CD14-positive monocyte (primary cell): Measurements from ENCODE around the gene LINC00237. TPM values are rescaled to one million over a fixed set of nuclear protein-coding genes. Genes with fewer than 3 reads are reported as not detected.

Source experiments
- DNase-seq, 3 donors: peaks; one replicate each; pipeline ENCODE4 v3.0.0-alpha.2; 2011 to 2022
- H2AFZ ChIP-seq: 2 replicates; pipeline ENCODE4 v1.6.0; 2012; ENCODE audit warnings: mild to moderate bottlenecking, low read depth, low read length, inconsistent platforms; ENCODE audit not compliant: insufficient read depth, poor library complexity, severe bottlenecking
- H3K27ac ChIP-seq, 2 donors: 1 replicate in 1 of 2; 2 replicates in 1 of 2; pipeline ENCODE4 v1.5.1; 2012 to 2013; ENCODE audit warnings: low read length in 2 of 2, control low read depth in 1 of 2, inconsistent platforms in 1 of 2, low read depth in 1 of 2, mild to moderate bottlenecking in 1 of 2
- H3K27me3 ChIP-seq, 2 donors: one replicate each; pipeline versions ENCODE4 v1.6.0 to v1.6.1; 2011 to 2013; ENCODE audit warnings: low read length in 2 of 2; ENCODE audit not compliant: control insufficient read depth in 2 of 2, insufficient read depth in 2 of 2
- H3K36me3 ChIP-seq, 2 donors: replicated peaks in 1 of 2; 1 replicate in 1 of 2; 2 replicates in 1 of 2; pipeline versions ENCODE4 v1.5.1 to v1.6.1; 2012 to 2013; ENCODE audit warnings: low read length in 2 of 2, control low read depth in 1 of 2, inconsistent platforms in 1 of 2, mild to moderate bottlenecking in 1 of 2; ENCODE audit not compliant: insufficient read depth in 2 of 2, control insufficient read depth in 1 of 2
- H3K4me1 ChIP-seq, 2 donors: 1 replicate in 1 of 2; 2 replicates in 1 of 2; pipeline versions ENCODE4 v1.5.1 to v1.6.1; 2012 to 2013; ENCODE audit warnings: low read length in 2 of 2, control low read depth in 1 of 2, inconsistent platforms in 1 of 2, mild to moderate bottlenecking in 1 of 2, moderate library complexity in 1 of 2; ENCODE audit not compliant: insufficient read depth in 2 of 2, control insufficient read depth in 1 of 2
- H3K4me2 ChIP-seq: replicated peaks from 2 replicates; pipeline ENCODE3; 2012; ENCODE audit warnings: low read length, moderate library complexity, mild to moderate bottlenecking; ENCODE audit not compliant: poor library complexity, severe bottlenecking; ENCODE audit errors: extremely low read depth
- H3K4me3 ChIP-seq, 3 experiments: fragments of 200-600 bp in 1 of 3; sonication (generic) in 1 of 3; replicated peaks in 1 of 3; 1 replicate in 2 of 3; 2 replicates in 1 of 3; pipeline ENCODE4 v1.5.1; 2011 to 2013; ENCODE audit warnings: low read length in 3 of 3, mild to moderate bottlenecking in 3 of 3, control low read depth in 2 of 3, low read depth in 2 of 3, inconsistent platforms in 1 of 3, moderate library complexity in 1 of 3
- H3K79me2 ChIP-seq: 2 replicates; pipeline ENCODE4 v1.6.0; 2012; ENCODE audit warnings: mild to moderate bottlenecking, control low read depth, inconsistent platforms, low read length, moderate library complexity; ENCODE audit not compliant: insufficient read depth
- H3K9ac ChIP-seq: 2 replicates; pipeline ENCODE4 v1.6.0; 2017; ENCODE audit warnings: low read length, mild to moderate bottlenecking; ENCODE audit not compliant: insufficient read depth, poor library complexity, severe bottlenecking
- H3K9me3 ChIP-seq, 2 donors: replicated peaks in 1 of 2; 1 replicate in 1 of 2; 2 replicates in 1 of 2; pipeline versions ENCODE4 v1.5.1 to v1.6.1; 2012 to 2013; ENCODE audit warnings: low read length in 2 of 2, control low read depth in 1 of 2; ENCODE audit not compliant: control insufficient read depth in 1 of 2, insufficient read depth in 1 of 2
- H4K20me1 ChIP-seq: 2 replicates; pipeline ENCODE4 v1.6.0; 2012; ENCODE audit warnings: mild to moderate bottlenecking, low read length, control low read depth, moderate library complexity; ENCODE audit not compliant: insufficient read depth
- H3K27ac Mint-ChIP-seq, 7 donors: one replicate each; pipeline ENCODE4 v1.8.0; 2020; ENCODE audit warnings: mild to moderate bottlenecking in 7 of 7, mixed read lengths in 7 of 7, moderate library complexity in 6 of 7, inconsistent platforms in 2 of 7
- H3K27me3 Mint-ChIP-seq, 3 donors: one replicate each; pipeline ENCODE4 v1.8.0; 2021 to 2022; ENCODE audit warnings: low read depth in 3 of 3, mild to moderate bottlenecking in 3 of 3, mixed read lengths in 3 of 3, moderate library complexity in 3 of 3, inconsistent platforms in 1 of 3
- H3K36me3 Mint-ChIP-seq, 2 donors: one replicate each; pipeline ENCODE4 v1.8.0; 2020; ENCODE audit warnings: mixed read lengths in 2 of 2, inconsistent platforms in 1 of 2, mild to moderate bottlenecking in 1 of 2
- H3K4me1 Mint-ChIP-seq: one replicate; pipeline ENCODE4 v1.8.0; 2020; ENCODE audit warnings: mild to moderate bottlenecking, mixed read lengths
- H3K4me3 Mint-ChIP-seq, 2 donors: one replicate each; pipeline ENCODE4 v1.8.0; 2020; ENCODE audit warnings: mild to moderate bottlenecking in 2 of 2, mixed read lengths in 2 of 2, moderate library complexity in 1 of 2
- H3K9me3 Mint-ChIP-seq, 7 donors: one replicate each; pipeline ENCODE4 v1.8.0; 2020 to 2022; ENCODE audit warnings: mixed read lengths in 7 of 7, mild to moderate bottlenecking in 6 of 7, moderate library complexity in 6 of 7, inconsistent platforms in 2 of 7
- CTCF ChIP-seq: fragments of 200-600 bp; IDR thresholded peaks from one replicate; pipeline ENCODE4 v1.8.0; 2022; ENCODE audit warnings: antibody characterized with exemption, mild to moderate bottlenecking
- WGBS: methylation state at CpG from one replicate; pipeline ENCODE4 v1.1.5; 2013; ENCODE audit warnings: missing lambda C conversion rate; ENCODE audit not compliant: insufficient coverage; 5-methylcytosine and 5-hydroxymethylcytosine counted together
- intact Hi-C, 2 donors: fragments of 100-400 bp; cut with micrococcal nuclease; formaldehyde crosslinking; loops; one replicate each; pipeline versions ENCODE4 v1.15.0 to v1.15.1; 2023
- polyA plus RNA-seq, 3 donors: library from polyadenylated mRNA; depleted of rRNA in 1 of 3; unstranded in 2 of 3; stranded (reverse) in 1 of 3; fragments of 300-500 nt in 2 of 3; fragments of >200 nt in 1 of 3; fragmentation: Illumina TruSeq in 2 of 3; gene quantifications; 1 replicate in 2 of 3; 2 replicates in 1 of 3; pipeline ENCODE4 v1.2.3, GENCODE V29; 2012 to 2021
- small RNA-seq: library from RNA; depleted of rRNA; stranded (forward); fragments of <200 nt; gene quantifications from one replicate; pipeline ENCODE3, GENCODE V24; 2012; ENCODE audit warnings: low read depth; ENCODE audit not compliant: insufficient read length

The LINC00237 gene
- polyA plus RNA-seq, 3 donors, result 0.31 to 0.39 TPM; not detected in 1

DNA sequence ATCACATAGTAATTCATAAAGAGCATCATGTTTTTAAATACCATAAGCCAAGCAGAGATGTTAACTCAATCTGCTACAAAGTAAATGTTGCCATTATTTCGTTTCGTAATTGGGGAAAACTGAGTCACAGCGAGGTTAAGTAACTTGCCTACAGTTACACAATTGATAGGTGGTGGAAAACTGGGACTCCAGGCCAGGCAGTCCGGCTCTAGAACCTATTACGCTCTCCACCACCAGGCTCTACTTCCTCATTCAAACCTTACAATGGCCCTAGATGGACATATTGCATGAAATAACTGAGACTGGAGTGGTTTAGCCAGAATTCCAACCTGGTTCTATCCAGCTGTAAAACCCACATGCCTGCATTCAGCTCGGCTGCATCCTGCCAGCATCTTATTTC lies 58.2 kb downstream of the LINC00237 start:
- H3K36me3 Mint-ChIP-seq, result no peaks in the 10 kb centered on the region
- Histone ChIP-seq H3K4me1 (no peaks in the 10 kb centered on the region), H3K27ac (no peak overlapping the region), H2AFZ (no peak overlapping the region), H3K9ac (no peak overlapping the region), H4K20me1 (no peaks in the 10 kb centered on the region), H3K79me2 (no peaks in the 10 kb centered on the region), H3K4me2 (no peak overlapping the region), H3K27me3 (peaks cover 0 to 9% of the 10 kb centered on the region in 2 donors), H3K4me3 (no peak overlapping the region), H3K9me3 (no peaks in the 10 kb centered on the region), H3K36me3 (no peaks in the 10 kb centered on the region)
- DNase-seq, result peak in 1 of 3 donors; percentile 21
- intact Hi-C loops, result loop anchor here in 1 of 2 donors (2.0 kb wide), 1 partner anchor 457 kb away; no protein-coding TSS in a partner anchor
- no CpG with 5 or more reads among the region's 6 CpGs for WGBS
- H3K4me1 Mint-ChIP-seq, result peaks cover 7% of the 10 kb centered on the region
- no peak overlapping the region for H3K27ac Mint-ChIP-seq
- no peak for TF ChIP-seq CTCF
- peaks cover 14 to 24% (median 24%) of the 10 kb centered on the region in 3 donors for H3K27me3 Mint-ChIP-seq
- no peak overlapping the region for H3K4me3 Mint-ChIP-seq
- H3K9me3 Mint-ChIP-seq, result peaks cover 0 to 11% (median 1%) of the 10 kb centered on the region in 7 donors

- no peak for DNase-seq
- Histone ChIP-seq H3K4me2 (no peak overlapping the region), H3K79me2 (no peaks in the 10 kb centered on the region), H3K4me3 (no peak overlapping the region), H3K9ac (no peak overlapping the region), H3K9me3 (no peaks in the 10 kb centered on the region), H3K36me3 (no peaks in the 10 kb centered on the region), H3K27me3 (peaks cover 0 to 9% of the 10 kb centered on the region in 2 donors), H4K20me1 (no peaks in the 10 kb centered on the region), H2AFZ (no peak overlapping the region), H3K4me1 (no peaks in the 10 kb centered on the region), H3K27ac (no peak overlapping the region)
- WGBS, result 33% methylated on average over 1 of the region's 2 CpGs
- Mint-ChIP-seq H3K9me3 (peaks cover 0 to 6% (median 1%) of the 10 kb centered on the region in 7 donors), H3K27me3 (peaks cover 12 to 22% (median 18%) of the 10 kb centered on the region in 3 donors), H3K4me1 (peaks cover 7% of the 10 kb centered on the region), H3K36me3 (no peaks in the 10 kb centered on the region), H3K4me3 (no peak overlapping the region), H3K27ac (peak overlapping the region in 1 of 7 donors; percentile 17)
- TF ChIP-seq CTCF, result no peak
- intact Hi-C loops, result no loop called here
These were observed 59.6 kb downstream of the LINC00237 start for GRCh38 chr20:21046413-21047070.

Small RNA genes lying within 50 kb of the gene (small RNA-seq; reads per million reads assigned to genes)
- not detected for gene RNA5SP477

Other genes with a start within 250 kb of the LINC00237 start
- gene KIZ, start 19.7 kb upstream of the LINC00237 start, polyA plus RNA-seq, result 10 to 100 TPM in 2 of 3 donors, 1 to 10 TPM in 1; 7.2 to 13.2 (median 10.2) TPM
- gene XRN2, start 197.0 kb upstream of the LINC00237 start, polyA plus RNA-seq, result 100 to 1,000 TPM in 2 of 3 donors, 10 to 100 TPM in 1; 53.1 to 111 (median 101) TPM